ENCODE data around the gene PHF21B.

- TF ChIP-seq SPI1 (IDR thresholded peaks at IDR 0.05; ENCODE audit: low read depth, low read length) (no peak), POLR2AphosphoS5 (IDR thresholded peaks at IDR 0.05; ENCODE audit: low read depth, low read length) (no peak), POLR2A (IDR thresholded peaks at IDR 0.05; ENCODE audit: low read depth, low read length) (no peak), PAX5 (IDR thresholded peaks at IDR 0.05; ENCODE audit: insufficient read depth, low read length, severe bottlenecking) (no peak)
Observed at GRCh38 chr22:44982445-44982844, 27.4 kb downstream of the PHF21B start.
